DND-41 (cell line): Measurements from ENCODE around the gene KDM6A.

Source experiments
- CTCF ChIP-seq: IDR thresholded peaks from 2 replicates; pipeline ENCODE4 v1.5.1; 2012; ENCODE audit warnings: borderline replicate concordance, low read length, moderate library complexity, mild to moderate bottlenecking; ENCODE audit not compliant: poor library complexity, severe bottlenecking; ENCODE audit errors: extremely low read depth
- EZH2 ChIP-seq: IDR thresholded peaks from 3 replicates; pipeline ENCODE4 v1.6.1; 2012; ENCODE audit warnings: borderline replicate concordance, low read depth, mild to moderate bottlenecking, moderate library complexity, low read length, inconsistent platforms; ENCODE audit not compliant: severe bottlenecking

DNA sequence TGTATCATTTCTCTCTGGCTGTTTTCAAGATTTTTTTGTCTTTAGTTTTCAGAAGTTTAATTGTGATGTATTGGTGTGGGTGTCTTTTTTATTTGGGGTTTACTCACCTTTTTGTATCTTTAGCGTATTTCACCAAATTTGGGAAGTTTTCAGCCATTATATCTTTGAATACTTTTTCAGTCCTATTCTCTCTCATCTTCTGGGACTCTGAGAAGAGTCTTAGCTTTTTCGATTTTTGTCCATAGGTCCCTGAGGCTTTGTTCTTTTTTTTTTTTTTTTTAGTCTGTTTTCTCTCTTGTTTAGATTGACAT, 23.8 kb downstream of the KDM6A start:
- TF ChIP-seq CTCF (no peak), EZH2 (no peak)
